HepG2 (cell line): ENCODE results near the gene MYO1B. TPM values are rescaled to one million over a fixed set of nuclear protein-coding genes. Genes with fewer than 3 reads are reported as not detected.

Experiments used
- ATAC-seq: fragments of 200-7000 bp; cut with Tn5 transposase; 3 replicates; pipeline ENCODE4 v1.9.1; 2020; ENCODE audit warnings: mild to moderate bottlenecking, moderate library complexity
- BruUV-seq: library from RNA; stranded (reverse); fragments of 400-500 nt; replicated peaks from 2 replicates; lab custom pipeline; 2021; lab: Mats Ljungman, UMichigan
- CTCF ChIA-PET: fragments of 300-600 bp; formaldehyde crosslinking; extraction: SDS; loops from one replicate; lab custom pipeline; 2021; ENCODE audit warnings: low total read pairs, inconsistent platforms, low intra/inter-chr PET ratio; lab: Yijun Ruan, JAX
- POLR2A ChIA-PET: fragments of 350-600 bp; sonication (Branson Sonifier 250); formaldehyde crosslinking; loops from one replicate; lab custom pipeline; 2020; ENCODE audit warnings: antibody characterized with exemption, inconsistent platforms; lab: Yijun Ruan, JAX
- DNase-seq: peaks from one replicate; pipeline ENCODE4 v3.0.0-alpha.2; 2015; ENCODE audit warnings: low spot score
- FAIRE-seq: peaks from 3 replicates; lab custom pipeline; 2011; peaks lifted over from hg19 to GRCh38; lab: Jason Lieb, UNC
- H2AFZ ChIP-seq: one replicate; pipeline ENCODE4 v1.6.1; 2011; ENCODE audit warnings: low read length, inconsistent platforms
- H3K27ac ChIP-seq: fragments of 300-600 bp; 3 replicates; pipeline ENCODE4 v1.8.0; 2011; ENCODE audit warnings: mixed run types, mild to moderate bottlenecking, mixed read lengths, low read length, inconsistent platforms; ENCODE audit not compliant: insufficient read depth; ENCODE audit errors: extremely low read length
- H3K27me3 ChIP-seq, 2 experiments: fragments of 200-600 bp in 1 of 2; 2 replicates in 1 of 2; 3 replicates in 1 of 2; pipeline versions ENCODE4 v1.6.0 to v1.8.0; 2011; ENCODE audit warnings: low read length in 2 of 2, mild to moderate bottlenecking in 2 of 2, moderate library complexity in 2 of 2, inconsistent platforms in 1 of 2; ENCODE audit not compliant: insufficient read depth in 2 of 2, control insufficient read depth in 1 of 2
- H3K36me3 ChIP-seq, 2 experiments: fragments of 200-600 bp in 1 of 2; replicated peaks in 1 of 2; 2 replicates in 1 of 2; 3 replicates in 1 of 2; pipeline versions ENCODE4 v1.5.1 to v1.8.0; 2011; ENCODE audit warnings: low read length in 2 of 2, inconsistent platforms in 1 of 2; ENCODE audit not compliant: insufficient read depth in 2 of 2, control insufficient read depth in 1 of 2
- H3K4me1 ChIP-seq: 2 replicates; pipeline ENCODE4 v1.5.1; 2012; ENCODE audit warnings: low read length, inconsistent platforms; ENCODE audit not compliant: insufficient read depth
- H3K4me2 ChIP-seq: 2 replicates; pipeline ENCODE4 v1.6.0; 2011; ENCODE audit warnings: low read depth, low read length, inconsistent platforms
- H3K4me3 ChIP-seq, 3 experiments: fragments of 200-600 bp in 1 of 3; sonication (generic), shearing (Covaris generic) in 1 of 3; replicated peaks in 1 of 3; 2 replicates each; pipeline ENCODE4 v1.5.1; 2011 to 2016; ENCODE audit warnings: low read length in 3 of 3, inconsistent platforms in 2 of 3, low read depth in 2 of 3, mild to moderate bottlenecking in 2 of 3, control low read depth in 1 of 3, mixed read lengths in 1 of 3; ENCODE audit not compliant: insufficient read depth in 1 of 3
- H3K79me2 ChIP-seq: one replicate; pipeline ENCODE4 v1.6.1; 2011; ENCODE audit warnings: low read length, inconsistent platforms; ENCODE audit not compliant: insufficient read depth
- H3K9ac ChIP-seq: 2 replicates; pipeline ENCODE4 v1.6.0; 2011; ENCODE audit warnings: mild to moderate bottlenecking, low read depth, low read length, inconsistent platforms; ENCODE audit not compliant: insufficient read depth
- H3K9me3 ChIP-seq: 2 replicates; pipeline ENCODE4 v1.5.1; 2012; ENCODE audit warnings: mild to moderate bottlenecking, low read length
- H4K20me1 ChIP-seq: 2 replicates; pipeline ENCODE4 v1.6.0; 2011; ENCODE audit warnings: inconsistent platforms, mild to moderate bottlenecking, low read length, moderate library complexity; ENCODE audit not compliant: insufficient read depth
- BHLHE40 ChIP-seq: IDR thresholded peaks from 2 replicates; pipeline ENCODE4 v1.6.1; 2011; ENCODE audit warnings: low read length, improper control_type of control experiment
- CCAR2 ChIP-seq: fragments of 200-400 bp; formaldehyde crosslinking; optimal IDR thresholded peaks from 2 replicates; pipeline ENCODE3; 2018; ENCODE audit warnings: low read depth, mild to moderate bottlenecking, low read length, moderate library complexity
- FOXC1 ChIP-seq: sonication (generic); formaldehyde crosslinking; IDR thresholded peaks from 2 replicates; pipeline ENCODE4 v1.8.0; 2022; ENCODE audit warnings: mild to moderate bottlenecking, missing genetic modification reagents, borderline replicate concordance
- KAT7 ChIP-seq: IDR thresholded peaks from 2 replicates; pipeline ENCODE4 v1.6.1; 2018; ENCODE audit warnings: borderline replicate concordance, missing compliant biosample characterization
- KDM5B ChIP-seq: sonication (generic); formaldehyde crosslinking; IDR thresholded peaks from 2 replicates; pipeline ENCODE4 v1.4.0; 2020; ENCODE audit warnings: missing genetic modification reagents, mild to moderate bottlenecking, borderline replicate concordance
- MZF1 ChIP-seq: sonication (generic); formaldehyde crosslinking; IDR thresholded peaks from 2 replicates; pipeline ENCODE4 v1.8.1; 2023; ENCODE audit warnings: mild to moderate bottlenecking, missing genetic modification reagents, borderline replicate concordance
- RFX3 ChIP-seq: IDR thresholded peaks from 2 replicates; pipeline ENCODE4 v1.6.1; 2016; ENCODE audit warnings: missing biosample characterization, missing genetic modification reagents
- ZFP37 ChIP-seq: sonication (generic); formaldehyde crosslinking; IDR thresholded peaks from 2 replicates; pipeline ENCODE4 v1.4.0; 2020; ENCODE audit warnings: missing genetic modification reagents, borderline replicate concordance
- ZNF207 ChIP-seq: fragments of 450-650 bp; IDR thresholded peaks from 2 replicates; pipeline ENCODE4 v1.6.1; 2016; ENCODE audit warnings: antibody characterized with exemption, borderline replicate concordance
- ZNF674 ChIP-seq: sonication (generic); formaldehyde crosslinking; IDR thresholded peaks from 2 replicates; pipeline ENCODE4 v1.5.0; 2020; ENCODE audit warnings: low read depth, mild to moderate bottlenecking, missing genetic modification reagents
- ZZZ3 ChIP-seq: sonication (generic); formaldehyde crosslinking; IDR thresholded peaks from 2 replicates; pipeline ENCODE4 v1.4.0; 2020; ENCODE audit warnings: missing genetic modification reagents, mild to moderate bottlenecking, borderline replicate concordance
- WGBS: methylation state at CpG from one replicate; pipeline ENCODE4 v1.1.6; 2017; ENCODE audit warnings: low lambda C conversion rate; 5-methylcytosine and 5-hydroxymethylcytosine counted together
- in situ Hi-C: cut with HindIII; loops from 2 replicates; pipeline ENCODE4 v1.10.0; 2017; ENCODE audit warnings: low pct_unique_long_range_greater_than_20kb; ENCODE audit not compliant: extremely low pct_ligation_motif_present
- intact Hi-C: fragments of 100-400 bp; cut with micrococcal nuclease; formaldehyde crosslinking; loops from one replicate; pipeline ENCODE4 v1.10.0; 2022; ENCODE audit not compliant: unreplicated experiment
- polyA plus RNA-seq, 8 experiments: library from polyadenylated mRNA; depleted of rRNA in 3 of 8; stranded (reverse) in 7 of 8; unstranded in 1 of 8; fragments of >200 nt; fragmentation: Illumina TruSeq in 4 of 8; extraction: Trizol in 4 of 8; gene quantifications; 2 replicates each; pipeline versions ENCODE4 v1.2.1 to v1.2.3, GENCODE V29; 2011 to 2016; ENCODE audit warnings: low read depth in 4 of 8, missing spikeins in 1 of 8, mixed read lengths in 1 of 8; ENCODE audit not compliant: insufficient read depth in 1 of 8
- total RNA-seq, 5 experiments: library from RNA; depleted of rRNA; stranded (reverse); fragments of >200 nt; fragmentation: Illumina TruSeq; extraction: Trizol; gene quantifications; 2 replicates each; pipeline ENCODE4 v1.2.3, GENCODE V29; 2016; ENCODE audit warnings: low read depth in 1 of 5
- TF ChIP-seq, protein P1 (sequence below): sonication (generic); formaldehyde crosslinking; IDR thresholded peaks from 2 replicates; pipeline ENCODE4 v1.4.0; 2020; ENCODE audit warnings: missing genetic modification reagents
- TF ChIP-seq, protein P2 (sequence below): sonication (generic); formaldehyde crosslinking; IDR thresholded peaks from 2 replicates; pipeline ENCODE4 v1.8.1; 2022; ENCODE audit warnings: mild to moderate bottlenecking, missing genetic modification reagents

The MYO1B gene
- total and polyA plus RNA-seq, 2 of the 13 experiments (the other 11 are each of a cell fraction or from before 2014, with no cell fraction given), result 36.9 to 89.8 TPM

- in situ Hi-C loops, result no loop called here
- H3K79me2 ChIP-seq, result no peaks in the 10 kb centered on the region
- H3K4me2 ChIP-seq, result no peak overlapping the region
- no TSS peak for BruUV-seq
- no peaks in the 10 kb centered on the region for H3K9me3 ChIP-seq
- no peak for TF ChIP-seq KAT7 (CRISPR knock-in tag)
- TF ChIP-seq, all 625 proteins: peak for 0
- intact Hi-C loops, result no loop called here
- Histone ChIP-seq H3K9ac (no peak overlapping the region), H3K4me1 (no peaks in the 10 kb centered on the region), H3K27ac (no peak overlapping the region), H4K20me1 (no peaks in the 10 kb centered on the region), H3K27me3 (no peaks in the 10 kb centered on the region), H2AFZ (no peak overlapping the region), H3K4me3 (no peak overlapping the region), H3K36me3 (peaks cover 1 to 6% of the 10 kb centered on the region in 2 experiments; a peak in 3 of 5 replicates)
- CTCF ChIA-PET, result no interaction called here
- ATAC-seq, result no peak
- no peak for FAIRE-seq
- 73% methylated on average over 3 of the region's 3 CpGs for WGBS
- POLR2A ChIA-PET, result no interaction called here
- no peak for DNase-seq
Measured at GRCh38 chr2:191428141-191428540, 182.9 kb downstream of the MYO1B start.

DNA sequence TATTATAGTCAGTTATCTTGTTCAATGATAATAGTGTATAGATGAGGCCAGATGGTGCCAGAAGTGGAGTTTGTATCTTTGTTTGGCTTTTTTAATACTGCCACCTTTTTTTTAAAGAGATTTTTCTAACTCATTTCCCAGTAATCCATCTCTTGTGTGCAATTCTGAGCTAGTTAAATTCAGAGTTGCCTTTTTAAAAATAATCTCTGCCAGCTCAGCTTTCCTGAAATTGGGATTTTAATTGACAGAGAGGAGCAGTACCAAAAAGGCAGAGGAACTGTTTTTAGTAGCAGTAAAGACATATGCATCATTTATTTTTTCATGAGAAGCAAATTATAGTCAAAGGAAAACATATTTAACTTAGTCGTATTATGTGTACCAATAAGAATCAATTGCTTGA lies 185.3 kb downstream of the MYO1B start:
- FAIRE-seq (no peak), ATAC-seq (no peak), DNase-seq (no peak)
- H3K9me3 ChIP-seq, result no peaks in the 10 kb centered on the region
- intact Hi-C loops, result no loop called here
- BruUV-seq, result no TSS peak
- no peak overlapping the region for H3K4me2 ChIP-seq
- WGBS, result 93% methylated on average over 1 of the region's 1 CpG
- POLR2A ChIA-PET, result no interaction called here
- H3K4me1 ChIP-seq, result peaks cover 3% of the 10 kb centered on the region; the same call in 1 of the 2 replicates
- no peaks in the 10 kb centered on the region for H3K79me2 ChIP-seq
- in situ Hi-C loops, result no loop called here
- no peak overlapping the region for H3K4me3 ChIP-seq
- no peak for TF ChIP-seq ZNF207
- TF ChIP-seq, protein P1, sequence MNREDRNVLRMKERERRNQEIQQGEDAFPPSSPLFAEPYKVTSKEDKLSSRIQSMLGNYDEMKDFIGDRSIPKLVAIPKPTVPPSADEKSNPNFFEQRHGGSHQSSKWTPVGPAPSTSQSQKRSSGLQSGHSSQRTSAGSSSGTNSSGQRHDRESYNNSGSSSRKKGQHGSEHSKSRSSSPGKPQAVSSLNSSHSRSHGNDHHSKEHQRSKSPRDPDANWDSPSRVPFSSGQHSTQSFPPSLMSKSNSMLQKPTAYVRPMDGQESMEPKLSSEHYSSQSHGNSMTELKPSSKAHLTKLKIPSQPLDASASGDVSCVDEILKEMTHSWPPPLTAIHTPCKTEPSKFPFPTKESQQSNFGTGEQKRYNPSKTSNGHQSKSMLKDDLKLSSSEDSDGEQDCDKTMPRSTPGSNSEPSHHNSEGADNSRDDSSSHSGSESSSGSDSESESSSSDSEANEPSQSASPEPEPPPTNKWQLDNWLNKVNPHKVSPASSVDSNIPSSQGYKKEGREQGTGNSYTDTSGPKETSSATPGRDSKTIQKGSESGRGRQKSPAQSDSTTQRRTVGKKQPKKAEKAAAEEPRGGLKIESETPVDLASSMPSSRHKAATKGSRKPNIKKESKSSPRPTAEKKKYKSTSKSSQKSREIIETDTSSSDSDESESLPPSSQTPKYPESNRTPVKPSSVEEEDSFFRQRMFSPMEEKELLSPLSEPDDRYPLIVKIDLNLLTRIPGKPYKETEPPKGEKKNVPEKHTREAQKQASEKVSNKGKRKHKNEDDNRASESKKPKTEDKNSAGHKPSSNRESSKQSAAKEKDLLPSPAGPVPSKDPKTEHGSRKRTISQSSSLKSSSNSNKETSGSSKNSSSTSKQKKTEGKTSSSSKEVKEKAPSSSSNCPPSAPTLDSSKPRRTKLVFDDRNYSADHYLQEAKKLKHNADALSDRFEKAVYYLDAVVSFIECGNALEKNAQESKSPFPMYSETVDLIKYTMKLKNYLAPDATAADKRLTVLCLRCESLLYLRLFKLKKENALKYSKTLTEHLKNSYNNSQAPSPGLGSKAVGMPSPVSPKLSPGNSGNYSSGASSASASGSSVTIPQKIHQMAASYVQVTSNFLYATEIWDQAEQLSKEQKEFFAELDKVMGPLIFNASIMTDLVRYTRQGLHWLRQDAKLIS (CRISPR knock-in tag), result no peak
- TF ChIP-seq KDM5B (CRISPR knock-in tag), result no peak
- no peak for TF ChIP-seq ZZZ3
- TF ChIP-seq ZFP37 (CRISPR knock-in tag), result no peak
- no peak for TF ChIP-seq FOXC1
- TF ChIP-seq, protein P2, sequence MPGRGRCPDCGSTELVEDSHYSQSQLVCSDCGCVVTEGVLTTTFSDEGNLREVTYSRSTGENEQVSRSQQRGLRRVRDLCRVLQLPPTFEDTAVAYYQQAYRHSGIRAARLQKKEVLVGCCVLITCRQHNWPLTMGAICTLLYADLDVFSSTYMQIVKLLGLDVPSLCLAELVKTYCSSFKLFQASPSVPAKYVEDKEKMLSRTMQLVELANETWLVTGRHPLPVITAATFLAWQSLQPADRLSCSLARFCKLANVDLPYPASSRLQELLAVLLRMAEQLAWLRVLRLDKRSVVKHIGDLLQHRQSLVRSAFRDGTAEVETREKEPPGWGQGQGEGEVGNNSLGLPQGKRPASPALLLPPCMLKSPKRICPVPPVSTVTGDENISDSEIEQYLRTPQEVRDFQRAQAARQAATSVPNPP (CRISPR knock-in tag), result no peak
- no peak for TF ChIP-seq BHLHE40
- TF ChIP-seq MZF1 (CRISPR knock-in tag), result no peak
- no peak for TF ChIP-seq ZNF674 (CRISPR knock-in tag)
- TF ChIP-seq CCAR2, result no peak
- no peak for TF ChIP-seq RFX3
- H3K27ac ChIP-seq, result no peak overlapping the region
- CTCF ChIA-PET, result no interaction called here
- H3K27me3 ChIP-seq, result 0 out of 5 replicates have a peak, but pooled peaks cover 0 to 2% of the 10 kb centered on the region in 2 experiments
- H4K20me1 ChIP-seq, result no peaks in the 10 kb centered on the region
- H3K36me3 ChIP-seq, result 0 out of 5 replicates have a peak, but pooled peaks cover 0 to 1% of the 10 kb centered on the region in 2 experiments
- no peak overlapping the region for H3K9ac ChIP-seq
- H2AFZ ChIP-seq, result no peak overlapping the region
